Measurements from ENCODE around the gene CFAP410. TPM values are rescaled to one million over a fixed set of nuclear protein-coding genes. Genes with fewer than 3 reads are reported as not detected.
"Not testable (repeated sequence)": the region's sequence is repeated elsewhere in the genome, so short reads cannot be mapped to it uniquely, and the experiment has no call there.

CFAP410 gene
- total and polyA plus RNA-seq, 2 of the 4 experiments (the other 2 are of a cell fraction): 3.8 to 10.3 TPM

DNA sequence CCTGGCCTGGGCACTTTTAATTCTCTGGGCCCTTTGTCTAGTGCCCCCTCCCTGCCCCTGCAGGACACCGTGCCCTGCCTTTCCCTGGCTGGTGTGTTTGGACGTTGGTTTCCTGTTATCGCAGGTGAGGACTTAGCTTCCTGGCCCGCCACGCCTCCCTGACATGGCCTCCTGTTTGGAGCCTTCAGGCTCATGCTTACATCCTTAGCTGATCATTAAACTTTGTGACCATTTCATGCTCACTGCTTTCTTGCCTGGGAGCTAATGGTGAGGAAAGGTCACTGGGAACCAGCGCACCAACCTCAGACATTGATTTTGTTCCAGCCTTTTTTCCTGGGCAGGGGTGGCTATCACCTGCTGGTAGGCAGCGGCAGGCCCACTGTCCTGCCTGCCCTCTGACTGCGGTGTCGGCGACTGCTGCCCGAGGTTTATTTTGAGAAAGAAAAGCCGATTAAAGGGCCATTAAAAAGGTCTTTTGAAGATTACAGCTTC, 35.7 kb downstream of the CFAP410 start:
- no peak overlapping the region for H4K5ac ChIP-seq (ENCODE audit: low read depth, low read length)
- in situ Hi-C loops (cut with MboI; ENCODE audit: low sequenced_read_pairs) (no loop called here), intact Hi-C loops (cut with micrococcal nuclease) (no loop called here), dilution Hi-C loops (cut with HindIII; ENCODE audit: low sequenced_read_pairs, unreplicated experiment) (no loop called here)
- no peak overlapping the region for H2BK20ac ChIP-seq (ENCODE audit: low read depth, low read length)
- H2AK9ac ChIP-seq (replicated peaks; ENCODE audit: low read depth, low read length, poor library complexity): no peak overlapping the region
- 73% methylated on average over 5 of the region's 12 CpGs; no CpG with 5 or more reads in 1 of the 2 experiments for WGBS, 2 experiments (ENCODE audit: extremely low coverage in 2 of 2, insufficient read length in 1 of 2)
- H2BK15ac ChIP-seq (ENCODE audit: low read depth, low read length): no peak overlapping the region
- no peak overlapping the region for H3K27ac ChIP-seq (ENCODE audit: insufficient read depth, low read length)
- H3K4me2 ChIP-seq (ENCODE audit: low read depth, low read length): no peak overlapping the region
- ATAC-seq (ENCODE audit: low read depth) (no peak), DNase-seq (no peak)
- H3K79me1 ChIP-seq (ENCODE audit: low read depth in 1 of 2, low read length in 2 of 2): peaks cover 16 to 56% of the 10 kb centered on the region in 2 experiments
- H3K4ac ChIP-seq (ENCODE audit: low read depth, low read length): no peak overlapping the region
- no peak overlapping the region for H4K8ac ChIP-seq (ENCODE audit: low read depth in 2 of 2, low read length in 2 of 2)
- TF ChIP-seq NFE2L2 (IDR thresholded peaks at IDR 0.05; ENCODE audit: low read depth, low read length): no peak
- TF ChIP-seq, protein P1, sequence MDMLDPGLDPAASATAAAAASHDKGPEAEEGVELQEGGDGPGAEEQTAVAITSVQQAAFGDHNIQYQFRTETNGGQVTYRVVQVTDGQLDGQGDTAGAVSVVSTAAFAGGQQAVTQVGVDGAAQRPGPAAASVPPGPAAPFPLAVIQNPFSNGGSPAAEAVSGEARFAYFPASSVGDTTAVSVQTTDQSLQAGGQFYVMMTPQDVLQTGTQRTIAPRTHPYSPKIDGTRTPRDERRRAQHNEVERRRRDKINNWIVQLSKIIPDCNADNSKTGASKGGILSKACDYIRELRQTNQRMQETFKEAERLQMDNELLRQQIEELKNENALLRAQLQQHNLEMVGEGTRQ (IDR thresholded peaks at IDR 0.05; ENCODE audit: low read depth, low read length): no peak
- H3K23ac ChIP-seq (ENCODE audit: low read depth, low read length): no peak overlapping the region
- H3K56ac ChIP-seq (ENCODE audit: extremely low read depth, insufficient read depth, low read length): no peak overlapping the region
- H3K36me3 ChIP-seq (ENCODE audit: control insufficient read depth, insufficient read depth, low read length): peaks cover 10% of the 10 kb centered on the region
- peaks cover 66% of the 10 kb centered on the region for H4K20me1 ChIP-seq (ENCODE audit: insufficient read depth, low read length)
- CTCF ChIA-PET: no interaction called here
- no peak overlapping the region for H3K9ac ChIP-seq (ENCODE audit: low read depth, low read length)
- H3K9me1 ChIP-seq (ENCODE audit: insufficient read depth, low read length): no peaks in the 10 kb centered on the region
- H3K27me3 ChIP-seq (ENCODE audit: control insufficient read depth, insufficient read depth, low read length): no peaks in the 10 kb centered on the region
- H3K4me3 ChIP-seq (ENCODE audit: insufficient read depth, low read depth, low read length): no peak overlapping the region
- H3K14ac ChIP-seq (replicated peaks; ENCODE audit: low read depth, low read length): no peak overlapping the region
- POLR2A ChIA-PET (ENCODE audit: unreplicated experiment): no interaction called here
- H3K4me1 ChIP-seq (ENCODE audit: control insufficient read depth, insufficient read depth, low read length): peaks cover 22% of the 10 kb centered on the region
- H2BK120ac ChIP-seq (ENCODE audit: low read depth, low read length): no peak overlapping the region
- BruUV-seq (replicated peaks): no TSS peak
- H3K18ac ChIP-seq (ENCODE audit: low read depth, low read length): no peak overlapping the region
- no peak overlapping the region for H2AFZ ChIP-seq (replicated peaks; ENCODE audit: low read length, poor library complexity)
- H2AK5ac ChIP-seq (ENCODE audit: low read depth, low read length): no peak overlapping the region
- no peaks in the 10 kb centered on the region for H3K9me3 ChIP-seq (ENCODE audit: control insufficient read depth, insufficient read depth, low read length)
- no peak overlapping the region for H4K91ac ChIP-seq (ENCODE audit: insufficient read depth, low read depth, low read length)
- no peak overlapping the region for H2BK5ac ChIP-seq (ENCODE audit: low read depth, low read length, poor library complexity, severe bottlenecking)

DNA sequence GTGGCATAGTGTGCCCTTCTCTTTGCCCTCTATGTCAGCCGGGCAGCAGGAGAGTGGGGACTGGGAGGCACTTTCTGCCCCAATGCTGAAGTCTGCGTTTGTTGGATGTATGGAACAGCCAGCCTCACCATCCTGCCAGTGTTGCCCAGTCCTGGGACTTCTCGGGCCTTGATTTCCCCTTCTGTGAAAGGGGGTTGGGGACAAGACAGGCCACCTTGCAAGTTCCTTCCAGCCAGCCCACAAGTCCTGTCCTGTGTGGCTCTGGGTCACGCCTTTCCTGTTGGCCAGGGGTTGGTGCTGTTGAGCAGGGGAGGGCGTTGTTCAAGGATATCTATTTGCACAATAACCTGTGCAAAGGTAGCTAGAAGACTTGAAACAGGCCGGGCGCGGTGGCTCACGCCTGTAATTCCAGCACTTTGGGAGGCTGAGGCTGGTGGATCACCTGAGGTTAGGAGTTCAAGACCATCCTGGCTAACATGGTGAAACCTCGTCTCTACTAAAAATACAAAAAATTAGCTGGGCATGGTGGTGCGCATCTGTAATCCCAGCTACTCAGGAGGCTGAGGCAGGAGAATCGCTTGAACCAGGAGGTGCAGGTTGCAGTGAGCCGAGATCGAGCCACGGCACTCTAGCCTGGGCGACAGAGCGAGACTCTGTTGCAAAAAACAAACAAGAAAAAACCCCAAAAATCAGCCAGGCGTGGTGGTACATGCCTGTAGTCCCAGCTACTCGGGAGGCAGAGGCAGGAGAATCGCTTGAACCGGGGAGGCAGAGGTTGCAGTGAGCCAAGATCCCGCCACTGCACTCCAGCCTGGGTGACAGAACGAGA, 36.4 kb downstream of the CFAP410 start:
- POLR2A ChIA-PET (ENCODE audit: unreplicated experiment): not testable (repeated sequence)

More for the DNA sequence above, 36.4 kb downstream of the CFAP410 start:
- H3K27me3 ChIP-seq (ENCODE audit: control insufficient read depth, insufficient read depth, low read length); H3K4ac ChIP-seq (ENCODE audit: low read depth, low read length); H2AK5ac ChIP-seq (ENCODE audit: low read depth, low read length); H3K9me3 ChIP-seq (ENCODE audit: control insufficient read depth, insufficient read depth, low read length); intact Hi-C loops (cut with micrococcal nuclease); H3K4me2 ChIP-seq (ENCODE audit: low read depth, low read length); H2BK5ac ChIP-seq (ENCODE audit: low read depth, low read length, poor library complexity, severe bottlenecking); CTCF ChIA-PET; H2AFZ ChIP-seq (replicated peaks; ENCODE audit: low read length, poor library complexity); H3K56ac ChIP-seq (ENCODE audit: extremely low read depth, insufficient read depth, low read length); H3K9me1 ChIP-seq (ENCODE audit: insufficient read depth, low read length); H3K14ac ChIP-seq (replicated peaks; ENCODE audit: low read depth, low read length); H2BK15ac ChIP-seq (ENCODE audit: low read depth, low read length); H4K5ac ChIP-seq (ENCODE audit: low read depth, low read length); DNase-seq; H3K4me3 ChIP-seq (ENCODE audit: insufficient read depth, low read depth, low read length); H2BK20ac ChIP-seq (ENCODE audit: low read depth, low read length); H3K27ac ChIP-seq (ENCODE audit: insufficient read depth, low read length); H2BK120ac ChIP-seq (ENCODE audit: low read depth, low read length); H4K91ac ChIP-seq (ENCODE audit: insufficient read depth, low read depth, low read length); dilution Hi-C loops (cut with HindIII; ENCODE audit: low sequenced_read_pairs, unreplicated experiment); ATAC-seq (ENCODE audit: low read depth); in situ Hi-C loops (cut with MboI; ENCODE audit: low sequenced_read_pairs); H3K23ac ChIP-seq (ENCODE audit: low read depth, low read length); H2AK9ac ChIP-seq (replicated peaks; ENCODE audit: low read depth, low read length, poor library complexity); H3K9ac ChIP-seq (ENCODE audit: low read depth, low read length); H3K18ac ChIP-seq (ENCODE audit: low read depth, low read length); H4K8ac ChIP-seq (ENCODE audit: low read depth in 2 of 2, low read length in 2 of 2): not testable (repeated sequence)
- Histone ChIP-seq H3K4me1 (ENCODE audit: control insufficient read depth, insufficient read depth, low read length) (peaks cover 22% of the 10 kb centered on the region), H4K20me1 (ENCODE audit: insufficient read depth, low read length) (peaks cover 63% of the 10 kb centered on the region), H3K36me3 (ENCODE audit: control insufficient read depth, insufficient read depth, low read length) (peaks cover 10% of the 10 kb centered on the region), H3K79me1 (ENCODE audit: low read depth in 1 of 2, low read length in 2 of 2) (peaks cover 16 to 55% of the 10 kb centered on the region in 2 experiments)
- BruUV-seq (replicated peaks): TSS peak; percentile 22
- 93% methylated on average over 3 of the region's 23 CpGs; no CpG with 5 or more reads in 1 of the 2 experiments for WGBS, 2 experiments (ENCODE audit: extremely low coverage in 2 of 2, insufficient read length in 1 of 2)
